ENCODE results near the gene TSPAN17. TPM values are rescaled to one million over a fixed set of nuclear protein-coding genes. Genes with fewer than 3 reads are reported as not detected.

Gene TSPAN17
- total and polyA plus RNA-seq, 9 of the 15 experiments (the other 6 are each of a cell fraction or from before 2014, with no cell fraction given) = 0.73 to 58.3 (median 34.5) TPM

GRCh38 chr5:176619203-176619568 lies 28.1 kb upstream of the TSPAN17 start (continued):
- no peak for TF ChIP-seq FOXP4 (CRISPR knock-in tag; IDR thresholded peaks at IDR 0.05; ENCODE audit: borderline replicate concordance)
- TF ChIP-seq SUPT5H (IDR thresholded peaks at IDR 0.05) = no peak
- no peak for TF ChIP-seq PRPF4 (IDR thresholded peaks at IDR 0.05; ENCODE audit: insufficient read depth, low read depth, low read length, poor library complexity, severe bottlenecking)
- TF ChIP-seq RBM17 (IDR thresholded peaks at IDR 0.05; ENCODE audit: borderline replicate concordance, low read depth, low read length) = no peak
- peak; percentile 84 to 86 for TF ChIP-seq NRF1 (conservative IDR thresholded peaks at IDR 0.05 in 1 of 2, IDR thresholded peaks at IDR 0.05 in 1 of 2)
- TF ChIP-seq TCF7 (IDR thresholded peaks at IDR 0.05; ENCODE audit: borderline replicate concordance) = no peak
- TF ChIP-seq RFX7 (CRISPR knock-in tag; IDR thresholded peaks at IDR 0.05) = no peak
- TF ChIP-seq NBN (IDR thresholded peaks at IDR 0.05; ENCODE audit: low read depth) = no peak
- peak; percentile 66 for TF ChIP-seq CXXC5 (CRISPR knock-in tag; IDR thresholded peaks at IDR 0.05)
- no peak for TF ChIP-seq ID3 (CRISPR knock-in tag; IDR thresholded peaks at IDR 0.05)
- no peak for TF ChIP-seq ID3 (tag; IDR thresholded peaks at IDR 0.05)
- no peak for TF ChIP-seq IFI16 (CRISPR knock-in tag; IDR thresholded peaks at IDR 0.05)
- no peak for TF ChIP-seq ZNF3 (CRISPR knock-in tag; IDR thresholded peaks at IDR 0.05)
- peak; percentile 73 for TF ChIP-seq EGR1 (conservative IDR thresholded peaks at IDR 0.05)
- TF ChIP-seq PRDM10 (IDR thresholded peaks at IDR 0.05; ENCODE audit: partially characterized antibody) = no peak
- no peak for TF ChIP-seq ZNF316 (IDR thresholded peaks at IDR 0.05)
- no peak for TF ChIP-seq VEZF1 (CRISPR knock-in tag; IDR thresholded peaks at IDR 0.05)
- TF ChIP-seq HNRNPK (IDR thresholded peaks at IDR 0.05; ENCODE audit: low read depth, low read length, poor library complexity, severe bottlenecking) = no peak
- no peak for TF ChIP-seq TCF3 (CRISPR knock-in tag; IDR thresholded peaks at IDR 0.05)
- TF ChIP-seq ZNF77 (CRISPR knock-in tag; IDR thresholded peaks at IDR 0.05) = no peak
- no peak for TF ChIP-seq ZBTB17 (CRISPR knock-in tag; IDR thresholded peaks at IDR 0.05)
- no peak for TF ChIP-seq GABPB2 (CRISPR knock-in tag; conservative IDR thresholded peaks at IDR 0.05)
- no peak for TF ChIP-seq TAF9B (IDR thresholded peaks at IDR 0.05; ENCODE audit: partially characterized antibody)
- no peak for TF ChIP-seq C11orf30 (IDR thresholded peaks at IDR 0.05; ENCODE audit: low read depth)
- peak; percentile 57 for TF ChIP-seq CREM (IDR thresholded peaks at IDR 0.05; ENCODE audit: low read depth)
